ENCODE data around the gene CAVIN2.

DNA sequence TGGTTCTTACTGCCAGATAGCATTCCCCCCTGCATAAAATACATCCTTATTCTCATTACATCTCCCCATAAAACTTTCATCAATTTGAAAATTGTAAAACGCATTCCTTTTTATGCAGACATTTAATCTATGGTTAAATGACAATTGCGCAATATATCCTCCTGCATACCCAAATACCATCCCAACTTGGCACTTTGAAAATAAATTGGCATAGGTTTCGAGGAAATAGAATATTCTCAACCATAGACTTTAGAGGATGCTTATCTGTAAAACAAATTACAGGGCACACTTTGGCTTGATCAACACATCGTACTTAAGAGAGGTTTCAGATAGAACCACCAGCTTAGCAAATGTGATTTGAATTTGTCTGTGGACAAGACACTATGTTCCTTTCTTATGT is 31.0 kb upstream of the CAVIN2 start:
- TF ChIP-seq, protein P1, sequence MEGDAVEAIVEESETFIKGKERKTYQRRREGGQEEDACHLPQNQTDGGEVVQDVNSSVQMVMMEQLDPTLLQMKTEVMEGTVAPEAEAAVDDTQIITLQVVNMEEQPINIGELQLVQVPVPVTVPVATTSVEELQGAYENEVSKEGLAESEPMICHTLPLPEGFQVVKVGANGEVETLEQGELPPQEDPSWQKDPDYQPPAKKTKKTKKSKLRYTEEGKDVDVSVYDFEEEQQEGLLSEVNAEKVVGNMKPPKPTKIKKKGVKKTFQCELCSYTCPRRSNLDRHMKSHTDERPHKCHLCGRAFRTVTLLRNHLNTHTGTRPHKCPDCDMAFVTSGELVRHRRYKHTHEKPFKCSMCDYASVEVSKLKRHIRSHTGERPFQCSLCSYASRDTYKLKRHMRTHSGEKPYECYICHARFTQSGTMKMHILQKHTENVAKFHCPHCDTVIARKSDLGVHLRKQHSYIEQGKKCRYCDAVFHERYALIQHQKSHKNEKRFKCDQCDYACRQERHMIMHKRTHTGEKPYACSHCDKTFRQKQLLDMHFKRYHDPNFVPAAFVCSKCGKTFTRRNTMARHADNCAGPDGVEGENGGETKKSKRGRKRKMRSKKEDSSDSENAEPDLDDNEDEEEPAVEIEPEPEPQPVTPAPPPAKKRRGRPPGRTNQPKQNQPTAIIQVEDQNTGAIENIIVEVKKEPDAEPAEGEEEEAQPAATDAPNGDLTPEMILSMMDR (IDR thresholded peaks at IDR 0.05) = no peak
- TF ChIP-seq POLR2A (IDR thresholded peaks at IDR 0.05) = no peak

Data from Peyer's patch (tissue), 4 donors.